ENCODE results near the gene PXYLP1.

Gene PXYLP1

DNA sequence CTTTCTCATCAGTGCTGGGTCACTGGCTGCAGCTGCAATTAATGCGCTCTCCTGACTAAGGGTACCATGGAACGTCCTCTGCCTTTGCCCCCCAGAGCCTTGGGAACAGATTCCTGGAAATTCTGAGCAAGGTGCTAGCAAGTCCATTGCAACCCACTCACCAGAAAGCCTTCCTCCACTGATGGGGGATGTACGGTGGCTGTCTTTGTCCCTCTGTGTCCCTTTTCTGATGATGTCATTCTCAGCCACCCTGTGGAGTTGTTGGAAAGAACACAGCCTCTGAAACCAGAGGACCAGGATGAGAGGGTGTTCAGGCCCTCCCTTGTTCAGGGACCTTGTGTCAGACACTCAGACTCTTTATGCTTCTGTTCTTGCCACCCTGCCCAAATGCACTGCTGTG is 98.6 kb downstream of the PXYLP1 start:
- DNase-seq, result no peak

GRCh38 chr3:141330718-141331376 is 99.2 kb downstream of the PXYLP1 start:
- peak; percentile 40 for DNase-seq

GRCh38 chr3:141331377-141332318 is 100.0 kb downstream of the PXYLP1 start:
- DNase-seq, result peak; percentile 98

GRCh38 chr3:141332416-141332815 is 100.8 kb downstream of the PXYLP1 start:
- no peak for DNase-seq

- DNase-seq, result peak; percentile 19
Observed at GRCh38 chr3:141333836-141334626, 102.4 kb downstream of the PXYLP1 start.

DNA sequence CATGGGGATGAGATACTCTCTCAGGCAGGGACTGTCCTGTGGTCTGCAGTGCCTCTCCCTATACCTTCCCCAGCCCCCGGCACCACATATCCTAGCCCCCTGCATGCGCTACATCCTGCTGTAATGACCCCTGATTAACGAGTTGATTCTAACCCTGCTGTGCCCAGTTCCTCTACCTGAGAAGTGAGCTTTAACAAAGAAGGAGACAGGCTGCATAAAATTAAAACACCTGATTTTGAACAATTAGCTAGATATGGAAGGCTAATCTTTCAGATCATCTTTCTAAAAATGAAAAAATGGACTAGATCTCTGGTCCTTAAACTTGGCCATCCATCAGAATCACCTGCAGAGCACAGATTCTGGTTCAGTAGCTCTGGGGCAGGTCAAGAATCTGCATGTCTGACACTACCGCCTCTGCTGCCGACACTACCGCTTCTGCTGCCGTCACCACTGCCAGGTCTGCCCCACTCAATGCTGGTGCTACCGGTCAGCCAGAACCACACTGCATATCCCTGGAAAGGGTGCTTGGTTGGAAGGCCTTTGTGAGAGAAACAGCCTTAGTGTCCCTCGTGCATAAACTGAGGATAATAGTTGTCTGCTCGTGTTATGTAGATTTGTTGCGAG is 103.1 kb downstream of the PXYLP1 start:
- DNase-seq, result no peak

DNA sequence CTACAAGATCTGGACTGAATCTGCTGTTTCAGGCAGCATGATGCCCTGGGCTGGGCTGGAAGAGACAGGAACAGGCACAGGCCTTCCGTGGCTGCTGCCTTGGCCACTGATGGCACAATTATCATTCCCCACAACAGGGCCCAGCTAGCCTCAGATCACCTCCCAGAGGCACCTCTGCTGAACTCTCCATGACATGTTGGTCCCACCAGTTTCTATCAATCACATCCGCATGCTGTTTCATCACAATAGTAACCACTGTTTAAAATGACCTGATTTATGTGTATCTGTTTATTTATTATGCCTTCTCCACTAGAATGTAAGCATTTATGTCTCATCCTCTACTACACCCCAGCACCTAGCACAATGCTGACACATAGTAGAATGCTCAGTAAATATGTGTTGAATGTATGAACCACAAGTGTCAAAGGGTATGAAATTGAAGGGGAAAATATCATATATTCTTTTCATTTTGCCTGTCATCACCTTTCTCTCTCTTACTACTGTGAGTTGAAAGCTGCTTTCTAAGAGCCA is 104.0 kb downstream of the PXYLP1 start:
- DNase-seq, result peak; percentile 81

- DNase-seq, result peak; percentile 88
Observed at GRCh38 chr3:141336672-141337522, 105.3 kb downstream of the PXYLP1 start.

GRCh38 chr3:141337523-141337854 is 105.9 kb downstream of the PXYLP1 start:
- no peak for DNase-seq

- DNase-seq, result no peak
Observed at GRCh38 chr3:141337991-141338390, 106.4 kb downstream of the PXYLP1 start.

DNA sequence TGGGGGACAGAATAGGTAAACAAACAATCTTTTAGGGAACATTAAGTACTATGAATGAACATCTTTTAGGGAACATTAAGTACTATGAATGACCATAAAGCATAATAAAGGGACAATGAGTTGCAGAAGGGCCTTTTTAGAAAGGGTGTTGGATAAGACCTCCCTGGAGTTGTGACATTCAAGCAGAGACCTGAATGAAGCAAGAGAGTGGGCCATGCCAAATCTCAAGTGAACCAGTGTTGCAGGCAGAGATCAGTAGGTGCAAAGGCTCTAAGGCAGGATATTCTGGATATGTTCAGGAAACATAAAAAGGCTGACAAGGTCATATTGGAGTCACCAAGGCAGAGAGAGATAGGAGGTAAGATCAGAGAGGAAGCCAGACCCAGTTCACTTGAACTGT is 107.3 kb downstream of the PXYLP1 start:
- DNase-seq, result no peak

- no peak for DNase-seq
Observed at GRCh38 chr3:141341536-141341935, 109.9 kb downstream of the PXYLP1 start.

GRCh38 chr3:141342386-141342785 is 110.8 kb downstream of the PXYLP1 start:
- no peak for DNase-seq

DNA sequence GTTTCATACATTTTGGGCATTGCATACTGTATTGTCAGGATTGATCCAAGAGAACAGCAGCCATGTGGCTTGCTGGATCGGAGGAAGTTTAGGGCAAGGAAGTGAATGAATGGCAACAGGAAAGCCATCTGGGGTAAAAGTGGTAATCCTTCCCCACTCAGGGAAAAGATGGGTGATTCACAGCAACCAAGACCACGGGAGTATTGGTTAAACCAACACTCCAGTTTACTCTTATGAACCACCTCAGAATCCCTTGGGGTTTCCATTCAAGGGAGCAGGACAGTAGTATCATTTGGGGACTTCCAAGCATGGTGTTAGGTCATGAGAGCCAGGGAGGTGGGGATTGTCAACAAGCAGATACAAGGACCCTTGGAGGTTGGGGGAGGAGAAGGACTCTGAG is 111.5 kb downstream of the PXYLP1 start:
- no peak for DNase-seq

DNA sequence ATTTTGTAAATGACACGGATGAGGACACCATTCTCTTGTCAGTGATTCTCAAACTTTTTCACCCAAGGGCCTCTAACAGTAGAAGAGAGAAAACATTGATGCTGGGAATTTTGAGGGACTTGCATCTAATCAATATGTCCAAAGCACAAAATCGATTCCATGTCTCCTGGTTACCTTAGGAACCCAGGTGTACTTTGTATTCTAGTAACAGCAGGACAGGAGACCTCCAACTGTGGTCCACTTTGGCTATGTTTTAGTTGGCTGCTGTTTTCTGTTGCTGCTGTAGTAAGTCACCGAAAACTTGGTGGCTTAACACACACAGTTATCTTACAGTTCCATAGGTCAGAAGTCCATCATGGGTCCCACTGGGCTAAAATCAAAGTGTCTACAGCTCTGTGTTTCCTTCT is 112.2 kb downstream of the PXYLP1 start:
- DNase-seq, result no peak
